GM12878 (cell line): ENCODE measurements around the gene SLC24A4. TPM values are rescaled to one million over a fixed set of nuclear protein-coding genes. Genes with fewer than 3 reads are reported as not detected.

Source experiments
- ATAC-seq: fragments of 200-7000 bp; cut with Tn5 transposase; 3 replicates; pipeline ENCODE4 v1.9.1; 2020; ENCODE audit warnings: mild to moderate bottlenecking, moderate library complexity
- BruUV-seq: library from RNA; stranded (reverse); fragments of 400-500 nt; replicated peaks from 2 replicates; lab custom pipeline; 2021; lab: Mats Ljungman, UMichigan
- CTCF ChIA-PET: fragments of 300-600 bp; sonication (Branson Sonifier 250); formaldehyde crosslinking; extraction: SDS; loops from one replicate; lab custom pipeline; 2021; ENCODE audit warnings: inconsistent platforms; lab: Yijun Ruan, JAX
- POLR2A ChIA-PET: fragments of 350-600 bp; formaldehyde crosslinking; extraction: SDS; loops from one replicate; lab custom pipeline; 2021; ENCODE audit warnings: inconsistent platforms; lab: Charles Lee
- RAD21 ChIA-PET: fragments of 300-600 bp; sonication (Branson Sonifier 250); formaldehyde crosslinking; loops from one replicate; lab custom pipeline; 2023; ENCODE audit warnings: antibody characterized with exemption; ENCODE audit not compliant: unreplicated experiment; lab: Charles Lee
- SMC1A ChIA-PET: fragments of 300-600 bp; sonication (Branson Sonifier 250); formaldehyde crosslinking; loops from one replicate; lab custom pipeline; 2023; ENCODE audit not compliant: unreplicated experiment, uncharacterized antibody; lab: Charles Lee
- DNase-seq: peaks from one replicate; pipeline ENCODE4 v3.0.0-alpha.2; 2011; ENCODE audit warnings: low read depth, low spot score
- FAIRE-seq: peaks from 3 replicates; lab custom pipeline; 2011; peaks lifted over from hg19 to GRCh38; lab: Jason Lieb, UNC
- H2AFZ ChIP-seq: 2 replicates; pipeline ENCODE4 v1.6.0; 2011; ENCODE audit warnings: low read depth, low read length, control low read depth; ENCODE audit not compliant: control insufficient read depth
- H3K27ac ChIP-seq: 2 replicates; pipeline ENCODE4 v1.5.1; 2011; ENCODE audit warnings: control low read depth; ENCODE audit not compliant: control insufficient read depth, insufficient read depth
- H3K27me3 ChIP-seq, 2 experiments: replicated peaks in 1 of 2; 2 replicates each; pipeline versions ENCODE4 v1.6.0 to v1.6.1; 2011; ENCODE audit warnings: low read length in 1 of 2; ENCODE audit not compliant: control insufficient read depth in 2 of 2, insufficient read depth in 2 of 2
- H3K36me3 ChIP-seq, 2 experiments: 2 replicates each; pipeline ENCODE4 v1.5.1; 2011; ENCODE audit warnings: low read length in 1 of 2; ENCODE audit not compliant: control insufficient read depth in 2 of 2, insufficient read depth in 2 of 2
- H3K4me1 ChIP-seq: 2 replicates; pipeline ENCODE4 v1.6.1; 2011; ENCODE audit warnings: mild to moderate bottlenecking, low read length, moderate library complexity, mixed read lengths; ENCODE audit not compliant: control insufficient read depth, insufficient read depth
- H3K4me2 ChIP-seq: 2 replicates; pipeline ENCODE4 v1.6.0; 2011; ENCODE audit warnings: control low read depth; ENCODE audit not compliant: control insufficient read depth, insufficient read depth
- H3K4me3 ChIP-seq: fragments of 200-600 bp; sonication (generic); 2 replicates; pipeline ENCODE4 v1.5.1; 2016
- H3K79me2 ChIP-seq: 2 replicates; pipeline ENCODE4 v1.6.0; 2011; ENCODE audit warnings: low read length; ENCODE audit not compliant: control insufficient read depth, insufficient read depth
- H3K9ac ChIP-seq: 2 replicates; pipeline ENCODE4 v1.8.0; 2011; ENCODE audit warnings: low read length, control low read depth, mixed read lengths; ENCODE audit not compliant: control insufficient read depth, insufficient read depth
- H3K9me3 ChIP-seq: replicated peaks from 3 replicates; pipeline ENCODE4 v1.5.1; 2011; ENCODE audit warnings: mild to moderate bottlenecking, low read length; ENCODE audit not compliant: control insufficient read depth, insufficient read depth
- H4K20me1 ChIP-seq: 2 replicates; pipeline ENCODE4 v1.6.0; 2011; ENCODE audit not compliant: control insufficient read depth, insufficient read depth
- ETV6 ChIP-seq, 2 experiments: fragments of 450-650 bp in 1 of 2; IDR thresholded peaks in 1 of 2; conservative IDR thresholded peaks in 1 of 2; 2 replicates each; pipeline ENCODE4 v1.6.1; 2014; ENCODE audit warnings: antibody characterized with exemption in 1 of 2, borderline replicate concordance in 1 of 2, low read depth in 1 of 2, mild to moderate bottlenecking in 1 of 2, moderate library complexity in 1 of 2
- MYB ChIP-seq: fragments of 150-350 bp; IDR thresholded peaks from 2 replicates; pipeline ENCODE4 v1.6.1; 2014; ENCODE audit warnings: mild to moderate bottlenecking, low read depth, low read length, borderline replicate concordance
- NBN ChIP-seq: fragments of 450-650 bp; IDR thresholded peaks from 2 replicates; pipeline ENCODE4 v1.6.1; 2016
- NFYB ChIP-seq: IDR thresholded peaks from 2 replicates; pipeline ENCODE4 v1.6.1; 2011; ENCODE audit warnings: low read depth, mild to moderate bottlenecking, low read length, improper control_type of control experiment, moderate library complexity; ENCODE audit not compliant: insufficient read depth
- NR2C1 ChIP-seq: fragments of 450-650 bp; IDR thresholded peaks from 2 replicates; pipeline ENCODE4 v1.6.1; 2017; ENCODE audit warnings: antibody characterized with exemption, mild to moderate bottlenecking, moderate library complexity
- POLR2AphosphoS2 ChIP-seq: IDR thresholded peaks from 2 replicates; pipeline ENCODE4 v1.6.1; 2011; ENCODE audit warnings: low read depth, mild to moderate bottlenecking, low read length, improper control_type of control experiment, moderate library complexity
- RB1 ChIP-seq: fragments of 450-650 bp; formaldehyde crosslinking; IDR thresholded peaks from 2 replicates; pipeline ENCODE4 v1.6.1; 2017; ENCODE audit warnings: mild to moderate bottlenecking, borderline replicate concordance
- SIX5 ChIP-seq: IDR thresholded peaks from 2 replicates; pipeline ENCODE4 v1.6.1; 2011; ENCODE audit warnings: mild to moderate bottlenecking, low read depth, low read length, moderate library complexity; ENCODE audit not compliant: severe bottlenecking
- SUZ12 ChIP-seq: fragments of 200-600 bp; sonication (generic); IDR thresholded peaks from one replicate; pipeline ENCODE4 v1.6.1; 2018; ENCODE audit warnings: antibody characterized with exemption, mild to moderate bottlenecking; ENCODE audit not compliant: unreplicated experiment
- WGBS: methylation state at CpG from one replicate; pipeline ENCODE4 v1.1.6; 2016; ENCODE audit warnings: low lambda C conversion rate; ENCODE audit not compliant: insufficient replicate concordance, insufficient coverage; ENCODE audit errors: missing lambda C conversion rate; 5-methylcytosine and 5-hydroxymethylcytosine counted together
- in situ Hi-C: fragments of 300-500 bp; cut with MboI; formaldehyde crosslinking; loops from 9 replicates; pipeline ENCODE4 v1.14.3; 2018; ENCODE audit warnings: mixed read lengths
- intact Hi-C: fragments of 100-400 bp; cut with micrococcal nuclease; formaldehyde crosslinking; loops from one replicate; pipeline ENCODE4 v1.14.2; 2022; ENCODE audit not compliant: unreplicated experiment
- polyA plus RNA-seq, 11 experiments: library from polyadenylated mRNA; depleted of rRNA in 4 of 11; unstranded in 6 of 11; stranded (reverse) in 5 of 11; fragments of >200 nt; fragmentation: Nextera tagmentation in 4 of 11; fragmentation: Illumina TruSeq in 1 of 11; extraction: Ambion mirVana in 4 of 11; extraction: Trizol in 1 of 11; gene quantifications; 1 replicate in 1 of 11; 2 replicates in 10 of 11; pipeline versions ENCODE4 v1.2.1 to v1.2.3, GENCODE V29; 2011 to 2016; ENCODE audit warnings: inconsistent platforms in 2 of 11, missing spikeins in 2 of 11, low read depth in 1 of 11
- total RNA-seq, 4 experiments: library from RNA; depleted of rRNA in 3 of 4; stranded (reverse); fragments of >200 nt in 3 of 4; fragmentation: Illumina TruSeq in 1 of 4; extraction: Trizol in 1 of 4; gene quantifications; 2 replicates each; pipeline versions ENCODE4 v1.2.1 to v1.2.3, GENCODE V29; 2013 to 2021
- TF ChIP-seq, protein P1 (sequence below): IDR thresholded peaks from 2 replicates; pipeline ENCODE4 v1.6.1; 2012; ENCODE audit warnings: low read depth, low read length, improper control_type of control experiment
- TF ChIP-seq, protein P2 (sequence below): fragments of 450-650 bp; IDR thresholded peaks from 2 replicates; pipeline ENCODE4 v1.6.1; 2017; ENCODE audit warnings: mild to moderate bottlenecking, moderate library complexity
- TF ChIP-seq, protein P3 (sequence below): IDR thresholded peaks from 2 replicates; pipeline ENCODE4 v1.6.1; 2012; ENCODE audit warnings: improper control_type of control experiment, low read depth, low read length; ENCODE audit not compliant: insufficient replicate concordance

The SLC24A4 gene
- total and polyA plus RNA-seq, 10 of the 15 experiments (the other 5 are each of a cell fraction or from before 2014, with no cell fraction given): under 0.01 to 0.46 (median 0.04) TPM; not detected in 5

DNA sequence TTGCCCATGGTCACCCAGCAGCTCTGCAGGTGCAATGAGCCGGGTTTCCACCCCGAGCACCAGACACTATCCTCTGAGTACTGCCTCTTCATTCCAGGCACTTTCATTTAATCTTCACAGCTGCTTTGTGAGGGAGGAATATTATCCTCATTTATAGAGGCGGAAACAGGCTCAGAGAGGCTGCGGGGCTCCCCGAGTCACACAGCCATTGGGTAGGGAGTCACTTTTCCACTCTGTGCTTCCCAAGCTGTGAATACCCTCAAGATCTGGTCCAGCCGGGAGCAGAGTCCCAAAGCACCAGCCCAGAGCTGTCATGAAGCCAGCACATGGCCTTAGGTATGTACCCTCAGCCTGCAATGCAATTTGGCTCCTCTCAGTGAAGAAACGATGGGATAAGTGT lies 138.9 kb downstream of the SLC24A4 start:
- no peak overlapping the region for H3K4me3 ChIP-seq
- H3K79me2 ChIP-seq: no peaks in the 10 kb centered on the region
- DNase-seq: no peak
- H3K27me3 ChIP-seq: no peaks in the 10 kb centered on the region
- no peak; the same call in 2 of the 3 replicates for ATAC-seq
- BruUV-seq: no TSS peak
- H3K27ac ChIP-seq: no peak overlapping the region
- no peaks in the 10 kb centered on the region for H4K20me1 ChIP-seq
- peaks cover 5% of the 10 kb centered on the region; the same call in 2 of the 3 replicates for H3K9me3 ChIP-seq
- POLR2A ChIA-PET: interaction anchor here (2.0 kb wide), 1 partner anchor 116 kb away, joined by 6 read pairs; no protein-coding TSS in a partner anchor
- no peak overlapping the region for H2AFZ ChIP-seq
- no peaks in the 10 kb centered on the region for H3K36me3 ChIP-seq
- no peak overlapping the region for H3K9ac ChIP-seq
- peaks cover 16% of the 10 kb centered on the region for H3K4me1 ChIP-seq
- intact Hi-C loops (loop anchor here (2.0 kb wide), 1 partner anchor 219 kb away; no protein-coding TSS in a partner anchor), in situ Hi-C loops (no loop called here)
- WGBS: 90% methylated on average over 7 of the region's 7 CpGs
- H3K4me2 ChIP-seq: peak overlapping the region; percentile 68
- SMC1A ChIA-PET: interaction anchor here (0.9 to 2.7 kb wide), 18 partner anchors 9 to 327 kb away, joined by 3 to 16 read pairs (median 4); no protein-coding TSS in a partner anchor
- no peak for FAIRE-seq
- RAD21 ChIA-PET: interaction anchor here (0.6 to 2.7 kb wide), 14 partner anchors 23 to 215 kb away, joined by 3 to 14 read pairs (median 5); no protein-coding TSS in a partner anchor
- CTCF ChIA-PET: interaction anchor here (0.6 to 3.9 kb wide), 15 partner anchors 12 to 465 kb away, joined by 3 to 26 read pairs (median 4); no protein-coding TSS in a partner anchor
- TF ChIP-seq, protein P1, sequence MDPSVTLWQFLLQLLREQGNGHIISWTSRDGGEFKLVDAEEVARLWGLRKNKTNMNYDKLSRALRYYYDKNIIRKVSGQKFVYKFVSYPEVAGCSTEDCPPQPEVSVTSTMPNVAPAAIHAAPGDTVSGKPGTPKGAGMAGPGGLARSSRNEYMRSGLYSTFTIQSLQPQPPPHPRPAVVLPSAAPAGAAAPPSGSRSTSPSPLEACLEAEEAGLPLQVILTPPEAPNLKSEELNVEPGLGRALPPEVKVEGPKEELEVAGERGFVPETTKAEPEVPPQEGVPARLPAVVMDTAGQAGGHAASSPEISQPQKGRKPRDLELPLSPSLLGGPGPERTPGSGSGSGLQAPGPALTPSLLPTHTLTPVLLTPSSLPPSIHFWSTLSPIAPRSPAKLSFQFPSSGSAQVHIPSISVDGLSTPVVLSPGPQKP: no peak
- TF ChIP-seq POLR2AphosphoS2 (no peak), SIX5 (no peak), NFYB (no peak), RB1 (no peak), ETV6 (conservative IDR thresholded peaks at IDR 0.05 in 1 of 2, IDR thresholded peaks at IDR 0.05 in 1 of 2; ENCODE audit: borderline replicate concordance in 1 of 2, low read depth in 1 of 2) (no peak), NBN (no peak), MYB (no peak), NR2C1 (no peak), SUZ12 (no peak)
- TF ChIP-seq, protein P2, sequence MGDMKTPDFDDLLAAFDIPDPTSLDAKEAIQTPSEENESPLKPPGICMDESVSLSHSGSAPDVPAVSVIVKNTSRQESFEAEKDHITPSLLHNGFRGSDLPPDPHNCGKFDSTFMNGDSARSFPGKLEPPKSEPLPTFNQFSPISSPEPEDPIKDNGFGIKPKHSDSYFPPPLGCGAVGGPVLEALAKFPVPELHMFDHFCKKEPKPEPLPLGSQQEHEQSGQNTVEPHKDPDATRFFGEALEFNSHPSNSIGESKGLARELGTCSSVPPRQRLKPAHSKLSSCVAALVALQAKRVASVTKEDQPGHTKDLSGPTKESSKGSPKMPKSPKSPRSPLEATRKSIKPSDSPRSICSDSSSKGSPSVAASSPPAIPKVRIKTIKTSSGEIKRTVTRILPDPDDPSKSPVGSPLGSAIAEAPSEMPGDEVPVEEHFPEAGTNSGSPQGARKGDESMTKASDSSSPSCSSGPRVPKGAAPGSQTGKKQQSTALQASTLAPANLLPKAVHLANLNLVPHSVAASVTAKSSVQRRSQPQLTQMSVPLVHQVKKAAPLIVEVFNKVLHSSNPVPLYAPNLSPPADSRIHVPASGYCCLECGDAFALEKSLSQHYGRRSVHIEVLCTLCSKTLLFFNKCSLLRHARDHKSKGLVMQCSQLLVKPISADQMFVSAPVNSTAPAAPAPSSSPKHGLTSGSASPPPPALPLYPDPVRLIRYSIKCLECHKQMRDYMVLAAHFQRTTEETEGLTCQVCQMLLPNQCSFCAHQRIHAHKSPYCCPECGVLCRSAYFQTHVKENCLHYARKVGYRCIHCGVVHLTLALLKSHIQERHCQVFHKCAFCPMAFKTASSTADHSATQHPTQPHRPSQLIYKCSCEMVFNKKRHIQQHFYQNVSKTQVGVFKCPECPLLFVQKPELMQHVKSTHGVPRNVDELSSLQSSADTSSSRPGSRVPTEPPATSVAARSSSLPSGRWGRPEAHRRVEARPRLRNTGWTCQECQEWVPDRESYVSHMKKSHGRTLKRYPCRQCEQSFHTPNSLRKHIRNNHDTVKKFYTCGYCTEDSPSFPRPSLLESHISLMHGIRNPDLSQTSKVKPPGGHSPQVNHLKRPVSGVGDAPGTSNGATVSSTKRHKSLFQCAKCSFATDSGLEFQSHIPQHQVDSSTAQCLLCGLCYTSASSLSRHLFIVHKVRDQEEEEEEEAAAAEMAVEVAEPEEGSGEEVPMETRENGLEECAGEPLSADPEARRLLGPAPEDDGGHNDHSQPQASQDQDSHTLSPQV: no peak
- TF ChIP-seq, protein P3, sequence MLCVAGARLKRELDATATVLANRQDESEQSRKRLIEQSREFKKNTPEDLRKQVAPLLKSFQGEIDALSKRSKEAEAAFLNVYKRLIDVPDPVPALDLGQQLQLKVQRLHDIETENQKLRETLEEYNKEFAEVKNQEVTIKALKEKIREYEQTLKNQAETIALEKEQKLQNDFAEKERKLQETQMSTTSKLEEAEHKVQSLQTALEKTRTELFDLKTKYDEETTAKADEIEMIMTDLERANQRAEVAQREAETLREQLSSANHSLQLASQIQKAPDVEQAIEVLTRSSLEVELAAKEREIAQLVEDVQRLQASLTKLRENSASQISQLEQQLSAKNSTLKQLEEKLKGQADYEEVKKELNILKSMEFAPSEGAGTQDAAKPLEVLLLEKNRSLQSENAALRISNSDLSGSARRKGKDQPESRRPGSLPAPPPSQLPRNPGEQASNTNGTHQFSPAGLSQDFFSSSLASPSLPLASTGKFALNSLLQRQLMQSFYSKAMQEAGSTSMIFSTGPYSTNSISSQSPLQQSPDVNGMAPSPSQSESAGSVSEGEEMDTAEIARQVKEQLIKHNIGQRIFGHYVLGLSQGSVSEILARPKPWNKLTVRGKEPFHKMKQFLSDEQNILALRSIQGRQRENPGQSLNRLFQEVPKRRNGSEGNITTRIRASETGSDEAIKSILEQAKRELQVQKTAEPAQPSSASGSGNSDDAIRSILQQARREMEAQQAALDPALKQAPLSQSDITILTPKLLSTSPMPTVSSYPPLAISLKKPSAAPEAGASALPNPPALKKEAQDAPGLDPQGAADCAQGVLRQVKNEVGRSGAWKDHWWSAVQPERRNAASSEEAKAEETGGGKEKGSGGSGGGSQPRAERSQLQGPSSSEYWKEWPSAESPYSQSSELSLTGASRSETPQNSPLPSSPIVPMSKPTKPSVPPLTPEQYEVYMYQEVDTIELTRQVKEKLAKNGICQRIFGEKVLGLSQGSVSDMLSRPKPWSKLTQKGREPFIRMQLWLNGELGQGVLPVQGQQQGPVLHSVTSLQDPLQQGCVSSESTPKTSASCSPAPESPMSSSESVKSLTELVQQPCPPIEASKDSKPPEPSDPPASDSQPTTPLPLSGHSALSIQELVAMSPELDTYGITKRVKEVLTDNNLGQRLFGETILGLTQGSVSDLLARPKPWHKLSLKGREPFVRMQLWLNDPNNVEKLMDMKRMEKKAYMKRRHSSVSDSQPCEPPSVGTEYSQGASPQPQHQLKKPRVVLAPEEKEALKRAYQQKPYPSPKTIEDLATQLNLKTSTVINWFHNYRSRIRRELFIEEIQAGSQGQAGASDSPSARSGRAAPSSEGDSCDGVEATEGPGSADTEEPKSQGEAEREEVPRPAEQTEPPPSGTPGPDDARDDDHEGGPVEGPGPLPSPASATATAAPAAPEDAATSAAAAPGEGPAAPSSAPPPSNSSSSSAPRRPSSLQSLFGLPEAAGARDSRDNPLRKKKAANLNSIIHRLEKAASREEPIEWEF: no peak
